Measurements from ENCODE around the gene PIAS2.
"Not testable (repeated sequence)": the region's sequence is repeated elsewhere in the genome, so short reads cannot be mapped to it uniquely, and the experiment has no call there.

PIAS2 gene

DNA sequence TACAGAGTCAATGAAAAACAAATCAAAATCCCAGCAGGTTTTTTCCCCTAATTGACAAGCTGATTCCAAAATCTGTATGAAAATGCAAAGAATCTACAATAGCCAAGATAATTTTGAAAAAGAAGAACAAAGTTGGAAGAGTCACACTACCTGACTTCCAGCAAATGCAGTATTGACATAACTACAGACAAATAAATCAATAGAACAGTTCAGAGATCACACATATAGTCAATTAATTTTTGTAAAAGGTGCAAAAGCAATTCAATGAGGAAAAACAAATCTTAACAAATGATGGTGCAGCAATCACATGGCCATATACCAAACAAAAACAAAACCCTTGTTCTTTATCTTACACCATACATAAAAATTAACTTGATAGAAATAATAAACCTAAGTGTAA, 85.9 kb downstream of the PIAS2 start:
- FAIRE-seq: no peak

DNA sequence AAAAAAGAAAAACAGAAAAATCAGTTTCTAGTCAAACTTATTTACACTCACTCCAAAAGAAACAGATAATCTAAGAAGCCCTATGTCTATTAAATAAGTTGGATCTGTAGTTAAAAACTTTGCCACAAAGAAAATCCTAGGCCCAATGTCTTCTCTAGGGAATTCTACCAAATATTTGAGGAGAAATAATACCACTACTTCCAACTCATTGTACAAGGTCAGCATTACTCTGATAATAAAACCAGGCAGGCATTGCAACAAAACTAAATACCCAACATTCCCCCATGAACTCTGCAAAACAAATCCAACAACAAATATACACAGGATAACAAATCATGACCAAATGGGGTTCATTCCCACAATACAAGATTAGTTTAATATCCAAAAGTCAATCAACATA, 86.7 kb downstream of the PIAS2 start:
- FAIRE-seq: no peak

DNA sequence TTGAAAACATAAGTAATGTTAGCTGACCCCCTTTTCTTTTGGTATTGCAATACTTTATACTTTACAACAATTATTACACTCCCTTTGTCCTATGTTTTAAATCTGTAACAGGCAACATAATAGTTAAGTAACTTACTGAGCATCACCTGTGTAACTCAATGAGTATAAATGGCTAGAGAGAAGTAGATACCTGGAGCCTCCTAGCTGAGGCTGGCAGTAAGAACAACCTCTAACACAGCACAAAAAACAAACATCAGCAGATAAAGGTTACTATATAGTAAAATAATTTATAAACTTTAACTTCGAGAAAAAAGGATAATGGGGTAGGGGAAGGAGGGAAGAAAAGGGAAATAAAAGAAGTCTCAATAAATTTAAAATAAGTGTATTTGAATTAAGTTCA, 87.4 kb downstream of the PIAS2 start:
- FAIRE-seq: no peak

DNA sequence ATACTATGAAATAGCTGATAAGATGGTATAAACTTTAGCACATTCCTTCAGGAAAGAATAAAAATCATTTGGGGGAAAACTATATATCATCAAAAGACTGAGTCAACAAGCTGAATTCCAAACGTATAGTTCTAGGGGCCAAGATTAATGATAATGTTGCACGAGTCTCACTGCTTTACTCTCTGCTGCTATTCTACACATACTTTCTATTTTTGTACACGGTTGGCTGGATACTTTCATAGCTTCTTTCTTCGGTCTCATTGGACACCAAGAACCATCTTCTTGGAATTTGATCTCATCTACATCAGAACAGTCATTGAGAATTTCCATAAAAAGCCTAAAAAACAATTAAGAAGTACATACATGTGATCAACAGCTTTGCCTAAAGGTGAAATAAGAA, 87.8 kb downstream of the PIAS2 start:
- no peak for FAIRE-seq

DNA sequence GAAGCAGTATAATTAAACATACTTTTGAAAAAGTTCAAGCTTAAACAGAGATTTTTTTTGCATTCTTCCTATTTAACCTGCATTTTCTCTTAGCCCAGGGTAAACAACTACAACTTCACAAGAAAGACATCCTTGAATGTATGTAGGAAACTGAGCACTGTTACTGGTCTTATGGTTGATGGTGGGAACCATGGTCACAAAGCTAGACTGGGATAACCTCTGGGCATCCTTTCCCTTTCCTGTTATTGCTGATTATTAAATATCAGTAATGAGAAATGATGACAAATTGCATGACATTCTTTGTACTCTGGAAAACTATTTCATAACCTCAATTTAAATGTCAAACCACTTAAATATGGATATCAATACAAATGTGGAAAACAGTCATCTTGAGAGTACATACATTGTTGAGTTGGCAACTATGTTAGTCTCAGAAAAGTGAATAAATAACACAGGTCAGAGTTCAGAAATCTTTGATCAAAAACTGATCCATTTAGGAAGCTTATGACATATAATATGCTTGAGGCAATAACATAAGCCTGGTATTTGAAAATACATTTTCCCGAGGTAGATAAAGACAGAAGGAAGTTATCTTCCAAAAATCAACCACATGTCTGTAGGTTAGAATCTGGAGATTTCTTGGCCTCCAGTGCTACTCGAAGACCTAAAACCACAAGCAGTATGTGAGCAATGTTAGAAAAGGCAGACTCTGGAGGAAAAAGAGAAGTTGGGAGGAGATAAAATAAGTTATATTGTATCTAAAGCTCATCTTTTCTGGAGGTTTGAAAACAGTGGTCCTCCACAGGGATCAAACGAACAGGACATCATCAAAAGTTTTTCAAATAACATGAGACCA, 95.2 kb downstream of the PIAS2 start:
- no peak for FAIRE-seq

DNA sequence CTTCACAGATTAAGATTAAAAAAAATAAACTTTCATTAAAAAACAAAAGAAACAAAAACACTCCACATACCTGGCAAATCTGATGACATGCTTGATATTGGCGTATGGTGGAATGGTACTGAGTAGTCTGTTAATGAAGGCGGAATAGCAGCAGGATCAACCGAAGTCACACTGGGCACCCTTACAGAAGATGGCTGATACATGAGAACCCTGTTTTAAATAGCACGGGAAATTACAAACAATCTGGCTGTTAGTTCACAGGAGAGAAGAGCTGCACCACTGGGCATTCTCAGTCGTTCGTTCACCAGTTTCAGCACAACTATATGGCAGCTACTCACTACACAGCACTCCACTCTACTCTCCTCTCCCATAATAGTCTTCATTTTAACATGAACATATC, 96.4 kb downstream of the PIAS2 start:
- FAIRE-seq: no peak

DNA sequence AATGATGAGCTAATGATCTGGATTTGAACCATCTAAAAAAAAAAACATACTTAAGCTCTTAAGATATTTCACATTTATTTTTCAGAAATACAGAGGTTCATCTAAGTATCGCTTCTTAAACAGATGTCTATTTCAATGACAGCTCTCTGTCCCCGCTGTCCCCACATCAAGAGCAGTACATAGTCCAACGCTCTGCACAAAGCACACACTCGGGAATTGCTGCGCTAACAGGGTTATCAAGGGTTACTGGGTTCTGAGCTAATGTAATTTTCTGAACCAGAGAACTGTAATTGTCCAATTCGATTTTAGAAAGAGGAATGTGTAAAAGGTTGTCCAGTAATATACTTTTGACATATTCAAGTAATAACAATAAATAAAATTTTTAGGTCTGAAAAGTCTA, 101.6 kb downstream of the PIAS2 start:
- no peak for FAIRE-seq

DNA sequence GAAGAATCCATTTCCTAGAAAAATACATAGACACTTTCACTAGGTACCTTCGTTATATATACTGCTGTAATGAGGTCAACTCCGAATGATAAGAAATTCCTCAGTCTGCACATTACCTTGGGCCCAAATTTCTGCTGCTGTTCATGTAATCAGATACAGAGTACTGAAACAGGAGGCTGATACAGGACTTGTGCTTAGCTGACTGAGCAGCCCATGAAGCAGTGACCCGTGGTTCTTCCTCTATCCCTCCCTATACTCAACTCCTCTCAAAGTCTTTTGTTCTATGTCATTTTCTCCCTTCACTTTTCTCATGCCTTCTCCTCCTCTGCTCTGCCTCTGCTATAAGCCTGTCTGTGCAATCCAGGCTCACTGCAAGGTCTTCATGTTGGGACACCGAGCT, 102.9 kb downstream of the PIAS2 start:
- no peak for FAIRE-seq

DNA sequence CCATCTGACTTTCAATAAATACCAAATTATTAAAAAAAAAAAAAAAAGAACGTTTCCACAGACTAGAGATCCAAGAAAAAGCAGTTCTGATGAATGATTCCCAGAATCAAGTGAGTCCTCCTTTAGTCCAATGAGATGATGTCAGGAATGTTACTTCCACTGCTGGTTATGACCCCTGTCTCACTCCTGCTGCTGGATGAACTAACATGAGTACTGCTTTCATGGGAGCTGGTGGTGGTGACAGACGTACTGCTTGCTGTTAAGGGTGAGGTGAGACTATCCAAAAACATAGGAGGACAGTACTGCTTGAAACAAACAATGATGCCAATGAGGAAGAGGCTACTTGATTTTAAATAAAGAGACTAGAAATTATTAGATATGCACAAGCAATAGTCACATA, 105.0 kb downstream of the PIAS2 start:
- FAIRE-seq: no peak

DNA sequence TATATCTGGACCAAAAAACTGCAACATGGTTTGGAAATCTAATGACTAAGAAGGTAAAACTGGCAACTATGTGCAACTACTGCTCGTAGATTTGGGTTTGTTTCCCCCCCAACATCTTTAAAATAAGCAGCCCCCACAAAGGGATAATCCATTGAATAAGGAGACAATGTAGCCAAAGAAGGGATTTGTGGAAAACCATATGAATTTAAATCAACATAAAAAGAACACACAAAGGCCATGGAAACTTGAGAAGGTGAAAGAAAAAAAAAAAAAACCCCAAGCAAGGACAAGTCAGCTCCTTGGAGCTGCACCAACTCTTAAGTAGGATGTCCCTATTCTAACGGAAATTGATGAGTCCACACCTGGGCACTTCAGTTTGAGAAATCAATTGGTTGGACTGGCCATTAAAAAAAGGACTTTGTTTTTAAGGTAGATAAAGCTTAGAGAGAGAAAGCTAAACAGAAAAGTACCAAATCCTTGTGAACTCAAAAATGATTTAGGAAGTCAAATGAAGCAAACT, 106.8 kb downstream of the PIAS2 start:
- FAIRE-seq: no peak

DNA sequence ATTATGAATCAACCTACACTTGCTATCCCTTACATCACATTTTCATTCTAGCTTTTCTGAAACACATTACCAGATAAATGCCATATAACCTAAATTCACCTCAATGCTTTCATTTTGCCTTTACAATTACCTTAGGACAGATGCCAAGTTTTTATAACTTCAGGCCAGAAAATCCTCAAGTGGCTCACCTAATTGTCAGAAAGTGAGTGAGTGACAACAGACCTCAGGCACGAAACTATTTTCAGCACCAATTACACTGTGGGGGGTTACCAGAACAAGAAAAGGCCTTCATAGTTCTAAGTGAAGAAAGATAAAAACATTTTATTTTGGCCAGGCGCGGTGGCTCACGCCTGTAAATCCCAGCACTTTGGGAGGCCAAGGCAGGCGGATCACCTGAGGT, 108.2 kb downstream of the PIAS2 start:
- no peak for FAIRE-seq

DNA sequence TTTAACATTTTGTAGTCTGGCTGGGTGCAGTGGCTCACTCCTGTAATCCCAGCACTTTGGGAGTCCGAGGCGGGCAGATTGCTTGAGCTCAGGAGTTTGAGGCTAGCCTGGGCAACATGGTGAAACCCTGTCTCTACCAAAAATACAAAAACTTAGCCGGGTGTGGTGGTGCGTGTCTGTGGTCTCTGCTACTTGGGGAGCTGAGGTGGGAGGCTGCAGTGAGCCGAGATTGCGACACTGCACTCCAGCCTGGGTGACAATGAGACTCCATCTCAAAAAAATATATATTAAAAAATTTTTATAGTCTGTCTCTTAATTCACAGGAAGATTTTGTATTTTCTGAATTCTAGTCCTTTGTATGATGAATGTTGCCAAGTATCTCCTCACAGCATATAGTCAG, 121.4 kb downstream of the PIAS2 start:
- not testable (repeated sequence) for FAIRE-seq

DNA sequence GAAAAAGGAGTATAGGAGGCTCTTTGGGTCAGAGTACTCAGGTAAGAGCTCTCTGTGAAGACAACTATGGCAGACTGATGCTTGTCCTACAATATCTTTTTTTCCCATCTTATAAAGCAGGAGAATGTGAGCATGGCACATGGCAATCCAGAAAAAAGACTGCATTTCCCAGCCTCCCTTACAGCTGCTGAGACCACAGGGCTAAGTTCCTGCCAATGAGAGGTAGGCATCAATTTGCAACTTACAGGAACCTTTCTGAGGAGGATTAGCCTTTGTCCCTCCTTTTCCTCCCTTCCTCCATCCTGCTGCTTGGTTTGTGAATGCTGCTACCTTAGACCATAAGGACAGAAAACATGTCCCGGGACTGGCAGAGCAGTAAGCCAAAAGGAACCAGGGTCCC, 122.7 kb downstream of the PIAS2 start:
- FAIRE-seq: no peak

DNA sequence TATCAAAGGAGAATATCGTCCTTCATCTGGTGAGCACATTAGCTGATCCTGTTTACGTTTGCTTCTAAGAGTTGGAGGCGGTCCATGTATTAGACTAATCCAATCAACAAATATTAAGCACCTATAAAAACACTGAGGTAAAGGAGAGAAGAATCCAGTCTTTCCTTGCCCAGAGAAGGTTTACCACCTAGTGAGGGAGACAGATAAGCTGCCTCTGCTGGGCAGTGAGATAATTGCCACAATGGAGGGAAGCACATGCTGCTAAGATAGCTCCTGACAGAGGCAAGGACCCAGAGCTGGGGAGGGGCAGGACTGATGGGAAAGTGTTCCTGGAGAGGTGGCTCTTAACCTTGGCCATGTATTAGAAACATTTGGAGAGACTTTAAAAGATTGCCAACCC, 123.7 kb downstream of the PIAS2 start:
- FAIRE-seq: no peak

DNA sequence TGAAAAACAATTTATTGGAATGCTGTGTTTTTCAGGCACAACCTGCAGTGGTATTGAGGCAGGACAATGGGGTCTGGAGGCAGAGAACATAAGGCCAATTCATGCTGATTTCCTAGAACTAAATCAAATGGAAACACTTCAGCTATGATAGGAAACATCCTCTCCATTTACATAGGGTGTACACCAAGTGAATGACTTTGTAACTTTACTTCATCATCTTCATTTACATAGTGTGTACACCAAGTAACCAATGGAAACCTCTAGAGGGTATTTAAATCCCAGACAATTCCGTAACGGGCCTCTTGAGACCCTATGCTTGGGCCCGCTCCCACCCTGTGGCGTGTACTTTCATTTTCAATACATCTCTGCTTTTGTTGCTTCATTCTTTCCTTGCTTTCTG, 128.2 kb downstream of the PIAS2 start:
- FAIRE-seq: no peak

DNA sequence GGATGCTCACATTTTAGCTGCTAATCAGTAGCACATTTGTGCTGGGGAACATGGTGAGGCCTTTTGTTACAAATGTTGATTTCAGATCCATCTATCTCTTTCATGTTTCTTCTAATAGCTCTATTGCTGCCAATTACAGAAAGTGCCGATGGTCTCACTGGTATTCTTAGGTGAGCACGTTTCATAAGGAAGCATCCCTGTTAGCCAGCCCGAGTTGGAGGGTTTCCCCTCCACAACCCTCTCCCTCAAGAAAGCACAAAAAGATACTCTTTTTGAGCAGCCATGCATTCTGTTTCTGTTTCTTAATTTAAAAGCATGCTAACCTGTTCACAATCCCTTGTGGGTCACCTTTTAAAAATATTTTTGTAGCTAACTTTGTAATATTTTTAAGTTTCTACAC, 129.6 kb downstream of the PIAS2 start:
- no peak for FAIRE-seq

DNA sequence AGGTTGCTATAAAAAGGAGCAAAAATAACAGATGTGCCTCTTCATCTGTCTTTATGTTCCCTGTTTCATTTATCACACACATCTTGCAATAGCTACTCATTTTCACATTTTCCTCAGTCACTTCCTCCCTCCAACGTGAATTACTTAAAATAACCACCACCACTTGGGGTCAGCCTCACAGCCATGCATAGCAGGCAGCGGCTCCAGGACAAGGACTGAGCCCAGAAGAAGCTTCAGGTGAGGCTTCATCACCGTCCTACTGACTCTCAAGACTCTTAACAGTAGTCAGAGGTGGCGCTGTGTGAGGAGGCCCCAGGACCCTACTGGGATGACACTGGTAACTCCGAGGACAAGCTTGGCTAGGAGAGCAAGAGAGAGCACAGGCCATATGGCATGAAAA, 144.9 kb downstream of the PIAS2 start:
- no peak for FAIRE-seq

DNA sequence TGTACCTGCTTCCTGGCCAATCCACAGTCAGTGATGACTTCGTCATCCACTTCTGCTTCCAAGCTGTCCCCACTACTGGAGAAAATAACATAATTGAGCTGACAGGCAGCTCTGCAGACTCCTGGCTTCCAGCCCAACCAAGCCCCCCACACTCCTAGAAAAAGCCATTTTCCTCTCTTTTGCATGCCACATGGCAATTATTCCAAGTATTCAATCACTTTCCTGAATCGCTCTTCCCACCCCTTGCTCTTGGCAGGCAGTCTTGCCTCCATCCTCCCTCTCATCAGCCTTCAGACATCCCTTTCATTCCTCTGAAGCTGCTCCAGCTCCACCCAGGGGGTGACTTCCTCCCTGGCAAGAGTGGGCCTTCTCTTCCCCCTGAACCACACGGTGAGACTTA, 146.2 kb downstream of the PIAS2 start:
- no peak for FAIRE-seq

DNA sequence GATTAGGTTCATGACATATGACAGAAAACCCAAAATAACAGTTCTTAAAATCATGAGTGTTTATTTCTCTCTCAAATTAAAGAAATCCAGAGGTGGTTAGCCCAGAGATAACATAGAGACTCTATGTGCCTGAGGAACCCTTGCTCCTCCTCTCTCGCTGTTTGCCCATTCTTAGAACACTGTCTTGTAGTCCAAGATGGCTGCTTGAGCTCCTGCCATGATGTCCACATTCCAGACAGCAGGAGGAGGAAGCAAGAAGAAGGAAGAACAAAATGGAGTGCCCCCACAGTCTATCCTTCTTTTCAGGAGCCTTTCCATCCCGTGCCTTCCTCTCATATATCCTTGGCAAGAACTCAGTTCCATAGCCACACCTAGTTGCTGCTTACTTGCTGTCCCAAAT, 146.6 kb downstream of the PIAS2 start:
- FAIRE-seq: no peak

DNA sequence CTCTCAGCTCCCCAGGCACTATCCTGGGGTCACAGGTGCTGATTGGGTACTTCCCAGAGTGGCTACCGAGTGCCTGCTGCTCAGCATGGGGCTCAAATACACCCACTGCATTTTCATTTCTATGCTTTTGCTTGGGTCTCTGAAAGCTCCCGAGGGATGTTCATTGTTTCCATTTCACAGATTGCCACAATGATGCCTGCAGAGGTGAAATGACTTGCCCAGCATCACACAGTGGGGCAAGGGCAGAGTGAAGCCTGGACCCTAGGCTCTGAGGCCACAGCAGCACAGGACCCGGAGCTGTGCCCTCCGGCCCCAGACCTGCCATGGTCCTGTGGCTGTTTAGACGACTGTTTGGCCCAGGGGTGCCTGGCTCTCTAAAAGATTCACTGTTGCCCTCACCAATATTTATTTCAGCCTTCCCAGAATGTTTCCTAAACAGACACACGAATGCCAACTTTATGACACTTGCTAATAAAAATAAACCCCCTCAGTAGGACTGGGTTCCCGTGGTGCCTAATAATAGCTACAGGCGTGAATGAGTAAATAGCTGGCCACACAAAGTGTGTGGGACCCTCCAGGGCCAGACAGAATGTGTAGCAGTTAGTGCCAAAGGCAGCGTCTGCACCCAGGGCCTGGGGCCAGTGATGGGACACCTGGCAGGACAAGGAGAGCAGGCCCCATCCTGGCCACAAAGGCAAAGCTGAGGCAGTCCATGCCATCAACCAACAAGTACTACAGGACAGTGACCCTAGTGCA, 149.0 kb downstream of the PIAS2 start:
- no peak for FAIRE-seq

DNA sequence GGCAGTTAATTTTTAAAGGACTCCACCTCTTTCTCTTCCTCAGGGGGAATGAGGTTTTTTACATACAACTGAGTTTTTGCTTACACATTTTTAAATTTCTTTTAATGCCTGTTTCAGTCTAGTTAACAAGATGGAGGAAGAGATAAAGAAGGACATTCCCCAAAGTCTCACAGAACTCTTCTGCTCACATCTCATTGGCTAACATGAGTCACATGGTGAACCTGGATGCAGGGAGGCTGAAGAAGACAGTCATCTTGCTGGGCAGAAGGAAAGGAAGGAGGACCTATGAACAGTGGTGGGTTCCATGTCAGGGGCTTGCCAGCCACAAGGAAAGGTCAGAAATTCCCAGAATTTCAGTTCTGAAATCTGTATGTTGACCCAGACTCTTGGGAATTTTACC, 150.1 kb downstream of the PIAS2 start:
- no peak for FAIRE-seq

DNA sequence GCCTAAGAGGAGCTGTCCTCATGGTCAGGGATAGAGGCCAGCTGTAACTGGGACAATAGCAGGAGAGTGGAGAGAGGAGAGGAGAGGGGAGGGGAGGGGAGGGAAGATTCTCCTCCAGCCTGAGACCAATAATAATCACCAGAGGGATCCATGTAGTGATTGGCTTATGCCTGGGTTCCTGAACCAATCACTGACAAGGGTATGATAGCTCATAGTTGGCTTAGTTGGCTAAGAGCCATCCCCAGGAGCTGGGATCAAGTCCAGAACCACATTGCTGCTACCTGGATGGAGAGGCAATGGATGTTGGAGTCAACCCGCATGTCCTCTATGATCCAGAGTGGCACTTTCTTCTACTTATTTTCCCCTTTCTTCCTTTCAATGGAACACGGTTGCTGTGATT, 152.7 kb downstream of the PIAS2 start:
- FAIRE-seq: no peak

DNA sequence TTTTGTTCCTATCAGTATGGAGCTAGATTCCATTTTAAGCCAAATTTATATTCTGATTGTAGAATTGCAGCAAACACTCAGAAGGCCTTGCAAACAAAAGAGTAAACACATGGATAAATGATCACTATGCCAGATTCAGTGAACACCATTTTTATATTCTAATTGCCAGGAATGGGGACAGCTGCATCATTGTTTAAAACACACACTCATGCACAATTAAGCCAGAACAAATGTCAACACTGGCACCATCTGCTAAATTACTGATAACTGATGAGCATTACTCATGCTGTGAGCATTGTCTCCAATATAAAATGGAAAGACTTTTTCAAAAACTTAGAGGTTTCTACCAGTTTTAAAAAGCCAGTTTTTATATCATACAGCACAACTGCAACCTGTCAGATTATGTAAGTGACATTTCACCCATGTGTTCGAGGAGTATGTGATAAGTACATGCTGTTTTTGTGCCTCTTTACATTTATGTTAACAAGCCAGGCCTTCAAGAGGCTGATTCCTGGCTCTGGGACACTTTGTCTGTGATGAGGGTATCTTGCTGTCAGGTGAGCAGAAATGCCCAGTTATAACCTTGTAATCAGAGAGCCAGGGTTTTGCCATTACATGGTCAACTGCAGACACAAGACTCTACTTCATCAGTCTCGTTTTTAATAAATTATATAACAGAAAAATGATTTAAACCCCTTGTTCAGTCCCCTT, 156.1 kb downstream of the PIAS2 start:
- FAIRE-seq: no peak

DNA sequence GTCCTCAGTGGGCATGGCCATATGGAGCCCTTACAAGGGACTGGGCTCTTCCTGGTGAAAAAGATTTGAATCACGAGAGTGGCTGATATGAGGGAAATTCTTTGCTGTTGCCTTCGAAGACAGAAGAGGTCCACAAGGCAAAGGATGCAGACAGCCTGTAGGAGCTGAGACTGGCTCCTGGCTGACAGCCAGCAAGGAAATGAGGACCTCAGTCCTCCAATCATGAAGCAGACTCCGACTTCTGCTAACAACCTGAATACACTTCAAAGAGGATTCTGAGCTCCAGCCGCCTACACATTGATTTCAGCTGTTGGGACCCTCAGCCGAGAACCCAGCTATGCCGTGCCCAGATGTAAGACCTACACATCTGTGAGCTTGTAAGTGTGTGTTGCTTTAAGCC, 157.4 kb downstream of the PIAS2 start:
- FAIRE-seq: no peak
